ENCODE measurements around the gene UQCRH.
"Not testable (repeated sequence)": the region's sequence is repeated elsewhere in the genome, so short reads cannot be mapped to it uniquely, and the experiment has no call there.

The UQCRH gene

GRCh38 chr1:46309401-46310159 lies 6.1 kb downstream of the UQCRH start:
- peaks cover 52% of the 10 kb centered on the region for H3K36me3 Mint-ChIP-seq (ENCODE audit: low read depth)

GRCh38 chr1:46310321-46310720 lies 6.8 kb downstream of the UQCRH start:
- H3K36me3 Mint-ChIP-seq (ENCODE audit: low read depth), result peaks cover 55% of the 10 kb centered on the region
- DNase-seq (ENCODE audit: low spot score), result no peak
- H3K4me1 Mint-ChIP-seq (ENCODE audit: low read depth), result peaks cover 20% of the 10 kb centered on the region
- H3K27ac Mint-ChIP-seq, result no peak overlapping the region
- H3K4me3 Mint-ChIP-seq, result no peak overlapping the region
- no peaks in the 10 kb centered on the region for H3K9me3 Mint-ChIP-seq
- H3K27me3 Mint-ChIP-seq (ENCODE audit: low read depth), result no peaks in the 10 kb centered on the region

More at GRCh38 chr1:46309401-46310159, 6.1 kb downstream of the UQCRH start:
- peaks cover 24% of the 10 kb centered on the region for H3K4me1 Mint-ChIP-seq (ENCODE audit: low read depth)
- no peaks in the 10 kb centered on the region for H3K9me3 Mint-ChIP-seq
- no peak for DNase-seq (ENCODE audit: low spot score)
- H3K27ac Mint-ChIP-seq, result no peak overlapping the region
- H3K4me3 Mint-ChIP-seq, result no peak overlapping the region
- H3K27me3 Mint-ChIP-seq (ENCODE audit: low read depth), result no peaks in the 10 kb centered on the region

- Mint-ChIP-seq H3K4me3 (no peak overlapping the region), H3K9me3 (no peaks in the 10 kb centered on the region), H3K27ac (no peak overlapping the region), H3K27me3 (ENCODE audit: low read depth) (no peaks in the 10 kb centered on the region), H3K36me3 (ENCODE audit: low read depth) (peaks cover 35% of the 10 kb centered on the region), H3K4me1 (ENCODE audit: low read depth) (no peaks in the 10 kb centered on the region)
- DNase-seq (ENCODE audit: low spot score), result no peak
Observed at GRCh38 chr1:46315669-46316403, 12.3 kb downstream of the UQCRH start.

GRCh38 chr1:46317323-46317722 lies 13.8 kb downstream of the UQCRH start:
- no peaks in the 10 kb centered on the region for H3K9me3 Mint-ChIP-seq
- no peak for DNase-seq (ENCODE audit: low spot score)
- H3K27ac Mint-ChIP-seq, result no peak overlapping the region
- no peak overlapping the region for H3K4me3 Mint-ChIP-seq
- no peaks in the 10 kb centered on the region for H3K27me3 Mint-ChIP-seq (ENCODE audit: low read depth)
- H3K36me3 Mint-ChIP-seq (ENCODE audit: low read depth), result peaks cover 28% of the 10 kb centered on the region
- no peaks in the 10 kb centered on the region for H3K4me1 Mint-ChIP-seq (ENCODE audit: low read depth)

- not testable (repeated sequence) for H3K4me3 Mint-ChIP-seq; H3K9me3 Mint-ChIP-seq; H3K27me3 Mint-ChIP-seq (ENCODE audit: low read depth); H3K4me1 Mint-ChIP-seq (ENCODE audit: low read depth); H3K27ac Mint-ChIP-seq; DNase-seq (ENCODE audit: low spot score)
- H3K36me3 Mint-ChIP-seq (ENCODE audit: low read depth), result peaks cover 17% of the 10 kb centered on the region
Observed at GRCh38 chr1:46319301-46319700, 15.8 kb downstream of the UQCRH start.

- H3K27me3 Mint-ChIP-seq (ENCODE audit: low read depth); H3K27ac Mint-ChIP-seq; H3K4me3 Mint-ChIP-seq; H3K9me3 Mint-ChIP-seq; H3K4me1 Mint-ChIP-seq (ENCODE audit: low read depth); DNase-seq (ENCODE audit: low spot score): not testable (repeated sequence)
- peaks cover 11% of the 10 kb centered on the region for H3K36me3 Mint-ChIP-seq (ENCODE audit: low read depth)
Observed at GRCh38 chr1:46319960-46320914, 16.7 kb downstream of the UQCRH start.

GRCh38 chr1:46322191-46322590 lies 18.7 kb downstream of the UQCRH start:
- not testable (repeated sequence) for H3K4me1 Mint-ChIP-seq (ENCODE audit: low read depth); H3K9me3 Mint-ChIP-seq; H3K27ac Mint-ChIP-seq; H3K36me3 Mint-ChIP-seq (ENCODE audit: low read depth); H3K27me3 Mint-ChIP-seq (ENCODE audit: low read depth); H3K4me3 Mint-ChIP-seq; DNase-seq (ENCODE audit: low spot score)

GRCh38 chr1:46325285-46326076 lies 22.0 kb downstream of the UQCRH start:
- not testable (repeated sequence) for H3K4me1 Mint-ChIP-seq (ENCODE audit: low read depth); DNase-seq (ENCODE audit: low spot score); H3K9me3 Mint-ChIP-seq; H3K4me3 Mint-ChIP-seq; H3K27me3 Mint-ChIP-seq (ENCODE audit: low read depth); H3K27ac Mint-ChIP-seq; H3K36me3 Mint-ChIP-seq (ENCODE audit: low read depth)

- H3K27me3 Mint-ChIP-seq (ENCODE audit: low read depth); H3K4me1 Mint-ChIP-seq (ENCODE audit: low read depth); H3K4me3 Mint-ChIP-seq; H3K9me3 Mint-ChIP-seq; H3K36me3 Mint-ChIP-seq (ENCODE audit: low read depth); DNase-seq (ENCODE audit: low spot score); H3K27ac Mint-ChIP-seq: not testable (repeated sequence)
Observed at GRCh38 chr1:46328182-46328581, 24.7 kb downstream of the UQCRH start.

GRCh38 chr1:46329807-46330206 lies 26.3 kb downstream of the UQCRH start:
- not testable (repeated sequence) for H3K36me3 Mint-ChIP-seq (ENCODE audit: low read depth); H3K27me3 Mint-ChIP-seq (ENCODE audit: low read depth); H3K9me3 Mint-ChIP-seq; H3K27ac Mint-ChIP-seq; DNase-seq (ENCODE audit: low spot score); H3K4me3 Mint-ChIP-seq; H3K4me1 Mint-ChIP-seq (ENCODE audit: low read depth)

GRCh38 chr1:46330381-46330780 lies 26.9 kb downstream of the UQCRH start:
- not testable (repeated sequence) for H3K36me3 Mint-ChIP-seq (ENCODE audit: low read depth); H3K27ac Mint-ChIP-seq; H3K27me3 Mint-ChIP-seq (ENCODE audit: low read depth); H3K4me3 Mint-ChIP-seq; DNase-seq (ENCODE audit: low spot score); H3K4me1 Mint-ChIP-seq (ENCODE audit: low read depth); H3K9me3 Mint-ChIP-seq

GRCh38 chr1:46331786-46332540 lies 28.5 kb downstream of the UQCRH start:
- H3K27ac Mint-ChIP-seq; DNase-seq (ENCODE audit: low spot score); H3K9me3 Mint-ChIP-seq; H3K4me1 Mint-ChIP-seq (ENCODE audit: low read depth); H3K36me3 Mint-ChIP-seq (ENCODE audit: low read depth); H3K27me3 Mint-ChIP-seq (ENCODE audit: low read depth); H3K4me3 Mint-ChIP-seq: not testable (repeated sequence)
